Hematopoietic multipotent progenitor cell treated with erythropoietin and hydrocortisone succinate and interleukin-3 and kit ligand, for 6 days (in vitro differentiated cells): Measurements from ENCODE around the gene DBNL.

ENCODE experiments used
- DNase-seq: peaks from one replicate; pipeline ENCODE4 v3.0.0-alpha.2; 2015

The DBNL gene

GRCh38 chr7:44062903-44063295 is 18.4 kb downstream of the DBNL start:
- no peak for DNase-seq

GRCh38 chr7:44063547-44063893 is 19.0 kb downstream of the DBNL start:
- DNase-seq: no peak

DNA sequence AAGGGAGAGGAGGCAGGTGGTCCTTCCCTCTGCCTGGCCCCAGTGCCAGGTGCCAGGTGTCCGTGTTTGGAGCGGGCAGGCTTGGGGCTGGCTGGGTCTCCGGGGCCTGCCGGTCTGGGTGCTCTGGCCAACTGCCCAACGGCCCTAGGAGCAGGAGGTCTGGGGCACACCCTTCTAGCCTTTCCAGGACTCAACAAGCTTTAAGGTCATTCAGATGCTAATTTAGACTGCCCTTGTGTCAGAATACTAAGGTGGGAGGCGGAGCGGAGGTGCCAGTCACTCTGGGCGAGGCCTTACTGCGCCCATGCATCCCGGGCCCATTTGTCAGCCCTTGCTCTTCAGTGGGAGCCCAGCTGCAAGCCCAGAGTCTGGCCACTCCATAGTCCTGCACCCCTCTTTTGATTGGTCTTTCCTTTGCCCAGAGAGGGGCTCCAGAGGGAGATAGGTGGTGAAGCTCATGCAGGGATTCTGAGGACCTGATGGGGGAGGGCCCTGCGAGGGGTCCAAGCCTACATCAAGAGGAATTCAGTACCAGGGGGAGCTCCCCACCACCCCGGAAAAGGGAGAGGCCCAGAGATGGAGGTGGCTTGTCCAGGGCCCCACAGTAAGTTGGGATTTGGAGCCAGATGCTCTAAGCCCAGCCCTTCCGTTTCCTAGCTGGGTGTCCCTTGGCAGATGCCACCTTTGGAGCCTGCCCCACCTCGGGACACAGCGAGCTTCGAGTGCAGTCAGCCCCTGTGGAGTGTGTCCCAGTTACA is 19.6 kb downstream of the DBNL start:
- no peak for DNase-seq

- DNase-seq: no peak
Measured at GRCh38 chr7:44064791-44065430, 20.4 kb downstream of the DBNL start.

DNA sequence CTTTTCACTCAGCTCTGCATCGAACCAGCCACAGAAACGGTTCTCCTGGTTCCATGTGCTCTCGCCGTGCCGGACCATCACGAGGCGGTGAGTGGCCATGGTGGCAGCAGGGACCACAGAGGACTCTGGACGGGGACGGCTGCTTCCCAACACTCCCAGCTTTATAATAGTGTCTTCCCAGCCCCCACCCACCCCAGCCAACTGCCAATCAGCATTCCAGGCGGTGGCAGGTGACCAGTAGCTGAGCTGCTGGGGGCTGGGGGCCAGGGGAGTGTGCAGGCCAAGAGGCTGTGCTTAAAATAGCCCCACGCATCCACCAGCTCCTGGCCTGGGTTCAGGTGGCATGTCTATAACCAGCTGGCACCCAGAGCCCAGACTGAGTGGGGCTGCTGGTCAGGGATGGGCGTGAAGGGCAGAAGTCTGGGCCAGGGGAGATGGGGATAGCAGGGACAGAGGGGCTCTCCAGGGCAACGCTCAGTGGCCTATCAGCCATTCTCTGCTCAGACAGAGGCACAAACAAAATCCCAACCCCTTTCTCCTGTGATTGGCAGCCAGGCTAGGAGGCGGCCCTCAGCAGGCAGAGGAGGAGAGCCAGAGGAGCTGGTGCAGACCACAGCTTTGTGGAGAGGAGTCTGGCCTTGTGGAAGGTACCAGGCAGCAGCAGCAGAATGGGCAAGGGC is 21.1 kb downstream of the DBNL start, which contains the start of gene PGAM2:
TSS of gene PGAM2 (minus strand) at position 137 of the 680 bp plus-strand sequence. CDS start at position 99, 38 bp downstream.
- peak; percentile 59 for DNase-seq

DNA sequence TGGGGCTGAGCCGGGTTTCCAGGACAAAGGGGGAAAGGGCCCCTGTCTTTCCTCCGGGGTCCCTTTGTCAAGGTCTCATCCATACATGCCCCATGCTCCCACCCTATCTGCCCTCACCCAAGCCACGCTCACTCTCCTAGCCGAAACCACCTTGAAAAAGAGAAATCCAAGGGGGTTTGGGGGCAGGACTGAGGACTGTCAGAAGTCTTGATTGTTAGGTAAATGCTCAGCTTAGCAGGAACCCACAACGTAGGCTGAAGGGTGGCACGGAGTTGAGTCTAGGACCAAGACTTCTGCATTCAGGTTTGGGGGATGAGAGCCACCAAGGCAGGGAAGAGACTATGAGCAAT is 21.6 kb downstream of the DBNL start:
- DNase-seq: no peak

- DNase-seq: no peak
Measured at GRCh38 chr7:44066494-44067063, 22.1 kb downstream of the DBNL start.

GRCh38 chr7:44067064-44067951 is 22.8 kb downstream of the DBNL start:
- no peak for DNase-seq

DNA sequence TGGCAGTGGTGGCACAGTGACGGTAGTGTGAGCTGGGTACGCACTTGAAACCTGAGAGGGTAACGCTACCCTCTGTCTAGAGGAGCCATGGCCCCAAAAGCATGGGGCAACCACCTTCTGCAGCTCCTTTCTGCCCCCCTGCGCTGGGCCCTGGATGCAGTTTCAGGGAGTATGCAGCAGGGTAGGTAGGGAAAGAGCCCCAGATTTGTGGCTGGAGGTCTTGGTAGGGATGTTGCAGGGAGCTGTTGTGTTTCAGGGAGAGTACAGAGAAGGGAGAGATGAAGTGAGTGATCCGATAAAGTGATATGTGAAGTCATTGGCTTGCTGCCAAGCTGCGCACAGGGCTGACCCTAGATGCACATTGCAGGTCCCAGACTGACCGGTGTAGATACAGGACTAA is 23.6 kb downstream of the DBNL start:
- DNase-seq: no peak

GRCh38 chr7:44071726-44072363 is 27.3 kb downstream of the DBNL start:
- DNase-seq: no peak

DNA sequence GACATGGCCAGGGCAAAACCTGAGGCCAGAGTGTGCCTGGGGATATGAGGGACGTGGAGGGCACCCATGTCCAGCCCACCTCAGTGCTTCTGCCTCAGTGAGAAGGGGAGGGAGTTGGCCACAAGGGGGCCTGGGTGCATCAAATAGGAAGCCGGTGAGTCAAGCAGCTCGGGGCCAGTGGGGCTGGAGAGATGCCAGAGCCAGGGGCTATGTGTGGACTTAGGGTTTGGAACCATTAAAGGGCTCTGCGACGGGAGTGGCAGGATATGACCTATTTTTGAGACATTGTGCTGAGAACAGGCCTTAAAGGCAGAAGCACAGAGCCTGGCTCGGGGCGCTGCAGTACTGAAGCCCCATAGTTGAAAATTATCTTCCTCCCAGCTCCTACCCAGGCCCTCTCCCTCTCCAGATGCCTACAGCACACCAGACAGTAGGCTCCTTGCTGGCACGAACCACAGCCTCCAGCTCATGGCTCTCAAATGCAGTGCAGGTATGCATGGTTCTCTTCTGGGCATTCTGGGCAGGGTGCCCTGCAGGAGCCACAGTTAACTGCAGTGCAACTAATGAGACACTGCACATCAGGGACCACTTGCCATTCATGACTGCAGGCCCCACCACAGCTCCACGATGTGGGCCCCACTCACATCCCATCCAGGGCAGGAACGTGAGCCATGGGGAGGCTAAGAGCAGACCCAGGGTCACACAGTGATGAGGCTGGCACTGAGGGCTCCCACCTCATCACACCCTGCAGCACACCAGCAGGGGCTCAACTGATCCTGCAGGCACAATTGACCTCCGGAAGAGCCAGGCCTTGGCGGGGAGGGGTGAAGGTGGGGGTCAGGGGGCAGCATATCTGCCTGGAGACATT is 28.1 kb downstream of the DBNL start:
- DNase-seq: peak; percentile 81

GRCh38 chr7:44073664-44074348 is 29.3 kb downstream of the DBNL start:
- peak; percentile 73 for DNase-seq

DNA sequence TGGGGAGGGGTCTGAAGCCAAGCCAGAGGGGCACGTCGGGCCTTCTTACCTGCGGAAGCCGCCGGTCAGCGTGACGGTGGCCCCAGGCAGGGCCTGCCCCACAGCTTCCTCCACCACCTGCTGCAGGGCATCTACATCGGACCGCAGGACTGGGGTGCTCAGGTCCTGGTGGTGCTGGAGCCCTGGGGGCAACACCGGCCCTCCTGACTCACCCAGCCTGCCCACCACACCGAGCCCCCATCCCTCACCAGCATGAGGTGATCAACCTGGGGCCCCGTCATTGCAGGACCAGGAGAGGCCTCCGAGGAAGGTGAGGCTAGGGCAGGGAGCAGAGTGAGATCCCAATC is 29.8 kb downstream of the DBNL start:
- no peak for DNase-seq

DNA sequence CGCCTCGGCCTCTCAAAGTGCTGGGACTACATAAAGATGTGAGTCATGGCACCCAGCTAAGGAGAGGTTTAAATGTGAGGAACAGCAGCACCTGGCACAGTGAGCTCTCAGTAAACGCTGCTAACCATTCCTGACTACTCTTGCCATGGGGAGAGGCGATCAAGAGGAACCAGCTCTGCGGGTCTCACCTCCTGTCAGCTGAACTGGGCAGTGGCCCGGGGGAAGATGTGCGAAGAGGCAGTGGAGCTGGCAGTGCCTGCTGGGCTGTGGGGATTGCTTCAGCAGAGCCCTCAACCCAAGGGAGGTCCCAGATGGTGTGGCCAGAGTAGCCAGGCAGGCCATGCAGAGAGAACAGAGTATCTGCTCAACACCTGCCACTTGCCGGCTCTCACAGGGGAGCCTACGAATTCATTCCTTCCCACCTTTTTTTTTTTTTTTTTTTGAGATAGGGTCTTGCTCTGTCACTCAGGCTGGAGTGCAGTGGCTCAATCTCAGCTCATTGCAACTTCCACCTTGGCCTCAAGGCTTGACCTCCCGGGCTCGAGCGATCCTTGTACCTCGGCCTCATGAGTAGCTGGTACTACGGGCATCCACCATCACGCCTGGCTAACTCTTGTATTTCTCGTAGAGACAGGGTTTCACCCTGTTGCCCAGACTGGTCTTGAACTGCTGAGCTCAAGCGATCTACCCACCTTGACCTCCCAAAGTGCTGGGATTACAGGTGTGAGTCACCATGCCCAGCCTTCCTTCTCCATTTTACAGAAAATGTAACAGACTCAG is 31.0 kb downstream of the DBNL start:
- no peak for DNase-seq

- DNase-seq: no peak
Measured at GRCh38 chr7:44076101-44076895, 31.8 kb downstream of the DBNL start.

GRCh38 chr7:44077061-44077460 is 32.6 kb downstream of the DBNL start:
- no peak for DNase-seq

DNA sequence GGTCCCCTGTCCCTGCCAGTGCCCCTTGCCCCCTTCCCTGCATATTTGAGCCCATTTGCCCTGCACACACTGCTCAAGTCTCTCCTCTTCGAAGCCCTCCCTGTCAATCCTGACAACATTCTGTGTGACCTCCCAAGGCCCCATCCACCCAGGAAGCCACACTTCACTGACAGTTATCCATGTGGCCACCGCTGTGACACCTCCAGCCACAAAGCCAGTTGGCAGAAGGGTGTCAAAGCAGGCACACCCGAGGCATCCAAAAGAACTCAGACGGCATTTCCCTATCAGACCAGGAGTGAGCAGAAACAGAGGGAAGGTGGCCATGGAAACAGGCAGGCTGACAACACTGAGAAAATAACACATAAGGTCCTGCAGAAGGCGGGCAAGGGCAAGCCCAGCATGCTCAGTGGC is 33.2 kb downstream of the DBNL start:
- DNase-seq: no peak

- DNase-seq: no peak
Measured at GRCh38 chr7:44078521-44078920, 34.0 kb downstream of the DBNL start.
